GM21619 (cell line): Measurements from ENCODE around the gene PCDHGB6.
"Not testable (repeated sequence)": the region's sequence is repeated elsewhere in the genome, so short reads cannot be mapped to it uniquely, and the experiment has no call there.

Experiments used
- ATAC-seq: cut with Tn5 transposase; IDR thresholded peaks from one replicate; pipeline ENCODE4 v1.9.1; 2021; ENCODE audit not compliant: unreplicated experiment

PCDHGB6 gene

GRCh38 chr5:141407790-141408505, at the start of gene PCDHGB6:
Gene PCDHGB6 (plus strand): TSS chr5:141408021. CDS start chr5:141408203, 182 bp downstream.
- peak; percentile 78 for ATAC-seq

GRCh38 chr5:141359790-141360426, 47.9 kb upstream of the PCDHGB6 start, which contains the start of gene PCDHGB2:
Gene PCDHGB2 (plus strand): TSS chr5:141359994. CDS start chr5:141360136, 142 bp downstream.
- peak; percentile 84 for ATAC-seq

GRCh38 chr5:141360685-141361084, 47.1 kb upstream of the PCDHGB6 start:
- ATAC-seq = no peak

- no peak for ATAC-seq
Observed at GRCh38 chr5:141362719-141363118, 45.1 kb upstream of the PCDHGB6 start.

GRCh38 chr5:141363952-141364660, 43.7 kb upstream of the PCDHGB6 start, which contains the start of gene PCDHGA5:
Gene PCDHGA5 (plus strand): TSS chr5:141364162. CDS start chr5:141364331, 169 bp downstream.
- ATAC-seq = no peak

GRCh38 chr5:141366016-141366896, 41.6 kb upstream of the PCDHGB6 start:
- ATAC-seq = no peak

- peak; percentile 97 for ATAC-seq
Observed at GRCh38 chr5:141369994-141370848, 37.6 kb upstream of the PCDHGB6 start, which contains the start of gene PCDHGB3. Gene PCDHGB3 (plus strand): TSS chr5:141370242. CDS start chr5:141370395, 153 bp downstream.

- no peak for ATAC-seq
Observed at GRCh38 chr5:141371572-141372475, 36.0 kb upstream of the PCDHGB6 start.

- no peak for ATAC-seq
Observed at GRCh38 chr5:141373673-141374317, 34.0 kb upstream of the PCDHGB6 start, which contains the start of gene PCDHGA6. Gene PCDHGA6 (plus strand): TSS chr5:141373891. CDS start chr5:141374084, 193 bp downstream.

GRCh38 chr5:141374627-141375026, 33.2 kb upstream of the PCDHGB6 start:
- ATAC-seq = no peak

- ATAC-seq = not testable (repeated sequence)
Observed at GRCh38 chr5:141375444-141376155, 32.2 kb upstream of the PCDHGB6 start.

GRCh38 chr5:141382469-141383294, 25.1 kb upstream of the PCDHGB6 start, which contains the start of gene PCDHGA7:
Gene PCDHGA7 (plus strand): TSS chr5:141382742. CDS start chr5:141382900, 158 bp downstream.
- ATAC-seq = no peak

- ATAC-seq = no peak
Observed at GRCh38 chr5:141383345-141383744, 24.5 kb upstream of the PCDHGB6 start.

- ATAC-seq = no peak
Observed at GRCh38 chr5:141384471-141385267, 23.2 kb upstream of the PCDHGB6 start.

- peak; percentile 91 for ATAC-seq
Observed at GRCh38 chr5:141387557-141388311, 20.1 kb upstream of the PCDHGB6 start, which contains the start of gene PCDHGB4. Gene PCDHGB4 (plus strand): TSS chr5:141387698. CDS start chr5:141387885, 187 bp downstream.
